ENCODE data around the gene WASF3. TPM values are rescaled to one million over a fixed set of nuclear protein-coding genes. Genes with fewer than 3 reads are reported as not detected.

The WASF3 gene
- total and polyA plus RNA-seq, 10 of the 15 experiments (the other 5 are each of a cell fraction or from before 2014, with no cell fraction given) = under 0.01 to 0.10 (median 0.01) TPM; not detected in 7

DNA sequence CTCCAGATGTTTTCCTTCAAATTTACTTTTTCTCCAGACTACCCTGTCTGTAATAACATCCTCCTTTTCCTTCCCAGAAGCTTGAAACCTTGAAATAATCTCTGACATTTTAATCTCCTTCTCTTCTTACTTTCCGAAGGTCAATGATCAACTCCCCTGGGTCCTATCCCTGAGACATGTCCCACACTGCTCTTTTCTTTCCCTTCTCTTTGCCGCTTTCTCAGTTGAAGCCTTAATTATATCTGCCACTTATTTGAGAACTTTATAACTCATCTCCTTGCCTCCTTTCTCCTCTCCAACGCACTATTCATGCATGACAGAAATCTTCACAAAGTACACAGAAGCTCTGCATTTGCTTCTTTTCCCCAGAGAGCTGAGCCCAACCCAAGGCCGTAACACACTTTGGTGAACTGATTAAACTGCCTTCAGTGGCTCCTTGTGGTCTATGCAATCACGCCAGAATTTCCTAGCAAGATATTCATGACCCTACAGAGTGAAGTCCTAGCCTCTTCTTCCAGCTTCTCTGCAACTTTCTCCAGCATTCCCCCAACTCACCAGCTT is 9.2 kb upstream of the WASF3 start:
- no peak overlapping the region for H3K4me2 ChIP-seq (ENCODE audit: control insufficient read depth, insufficient read depth)
- H3K27me3 ChIP-seq (replicated peaks in 1 of 2; ENCODE audit: control insufficient read depth in 2 of 2, insufficient read depth in 2 of 2, low read length in 1 of 2) = 0 out of 4 replicates have a peak, but pooled peaks cover 0 to 2% of the 10 kb centered on the region in 2 experiments
- ATAC-seq (no peak), DNase-seq (ENCODE audit: low read depth, low spot score) (no peak), FAIRE-seq (no peak)
- POLR2A ChIA-PET = no interaction called here
- no peaks in the 10 kb centered on the region for H3K36me3 ChIP-seq (ENCODE audit: control insufficient read depth in 2 of 2, insufficient read depth in 2 of 2, low read length in 1 of 2)
- no peaks in the 10 kb centered on the region for H3K4me1 ChIP-seq (ENCODE audit: control insufficient read depth, insufficient read depth, low read length)
- intact Hi-C loops (cut with micrococcal nuclease; ENCODE audit: unreplicated experiment) = no loop called here
- TF ChIP-seq, protein P1, sequence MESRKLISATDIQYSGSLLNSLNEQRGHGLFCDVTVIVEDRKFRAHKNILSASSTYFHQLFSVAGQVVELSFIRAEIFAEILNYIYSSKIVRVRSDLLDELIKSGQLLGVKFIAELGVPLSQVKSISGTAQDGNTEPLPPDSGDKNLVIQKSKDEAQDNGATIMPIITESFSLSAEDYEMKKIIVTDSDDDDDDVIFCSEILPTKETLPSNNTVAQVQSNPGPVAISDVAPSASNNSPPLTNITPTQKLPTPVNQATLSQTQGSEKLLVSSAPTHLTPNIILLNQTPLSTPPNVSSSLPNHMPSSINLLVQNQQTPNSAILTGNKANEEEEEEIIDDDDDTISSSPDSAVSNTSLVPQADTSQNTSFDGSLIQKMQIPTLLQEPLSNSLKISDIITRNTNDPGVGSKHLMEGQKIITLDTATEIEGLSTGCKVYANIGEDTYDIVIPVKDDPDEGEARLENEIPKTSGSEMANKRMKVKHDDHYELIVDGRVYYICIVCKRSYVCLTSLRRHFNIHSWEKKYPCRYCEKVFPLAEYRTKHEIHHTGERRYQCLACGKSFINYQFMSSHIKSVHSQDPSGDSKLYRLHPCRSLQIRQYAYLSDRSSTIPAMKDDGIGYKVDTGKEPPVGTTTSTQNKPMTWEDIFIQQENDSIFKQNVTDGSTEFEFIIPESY (IDR thresholded peaks at IDR 0.05) = no peak
- TF ChIP-seq, protein P2, sequence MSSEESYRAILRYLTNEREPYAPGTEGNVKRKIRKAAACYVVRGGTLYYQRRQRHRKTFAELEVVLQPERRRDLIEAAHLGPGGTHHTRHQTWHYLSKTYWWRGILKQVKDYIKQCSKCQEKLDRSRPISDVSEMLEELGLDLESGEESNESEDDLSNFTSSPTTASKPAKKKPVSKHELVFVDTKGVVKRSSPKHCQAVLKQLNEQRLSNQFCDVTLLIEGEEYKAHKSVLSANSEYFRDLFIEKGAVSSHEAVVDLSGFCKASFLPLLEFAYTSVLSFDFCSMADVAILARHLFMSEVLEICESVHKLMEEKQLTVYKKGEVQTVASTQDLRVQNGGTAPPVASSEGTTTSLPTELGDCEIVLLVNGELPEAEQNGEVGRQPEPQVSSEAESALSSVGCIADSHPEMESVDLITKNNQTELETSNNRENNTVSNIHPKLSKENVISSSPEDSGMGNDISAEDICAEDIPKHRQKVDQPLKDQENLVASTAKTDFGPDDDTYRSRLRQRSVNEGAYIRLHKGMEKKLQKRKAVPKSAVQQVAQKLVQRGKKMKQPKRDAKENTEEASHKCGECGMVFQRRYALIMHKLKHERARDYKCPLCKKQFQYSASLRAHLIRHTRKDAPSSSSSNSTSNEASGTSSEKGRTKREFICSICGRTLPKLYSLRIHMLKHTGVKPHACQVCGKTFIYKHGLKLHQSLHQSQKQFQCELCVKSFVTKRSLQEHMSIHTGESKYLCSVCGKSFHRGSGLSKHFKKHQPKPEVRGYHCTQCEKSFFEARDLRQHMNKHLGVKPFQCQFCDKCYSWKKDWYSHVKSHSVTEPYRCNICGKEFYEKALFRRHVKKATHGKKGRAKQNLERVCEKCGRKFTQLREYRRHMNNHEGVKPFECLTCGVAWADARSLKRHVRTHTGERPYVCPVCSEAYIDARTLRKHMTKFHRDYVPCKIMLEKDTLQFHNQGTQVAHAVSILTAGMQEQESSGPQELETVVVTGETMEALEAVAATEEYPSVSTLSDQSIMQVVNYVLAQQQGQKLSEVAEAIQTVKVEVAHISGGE (CRISPR knock-in tag; IDR thresholded peaks at IDR 0.05) = no peak
- no peak for TF ChIP-seq SMAD5 (IDR thresholded peaks at IDR 0.05; ENCODE audit: low read depth)
- H3K4me3 ChIP-seq = no peak overlapping the region
- SMC1A ChIA-PET (ENCODE audit: uncharacterized antibody, unreplicated experiment) = no interaction called here
- no peak overlapping the region for H3K27ac ChIP-seq (ENCODE audit: control insufficient read depth, insufficient read depth)
- RAD21 ChIA-PET (ENCODE audit: unreplicated experiment) = no interaction called here
- no peaks in the 10 kb centered on the region for H4K20me1 ChIP-seq (ENCODE audit: control insufficient read depth, insufficient read depth)
- H3K9me3 ChIP-seq (replicated peaks; ENCODE audit: control insufficient read depth, insufficient read depth, low read length) = no peaks in the 10 kb centered on the region
- in situ Hi-C loops (cut with MboI) = no loop called here
- no TSS peak for BruUV-seq (replicated peaks)
- CTCF ChIA-PET = no interaction called here
- no peak overlapping the region for H2AFZ ChIP-seq (ENCODE audit: control insufficient read depth, low read depth, low read length)
- no peaks in the 10 kb centered on the region for H3K79me2 ChIP-seq (ENCODE audit: control insufficient read depth, insufficient read depth, low read length)
- WGBS (ENCODE audit: insufficient coverage, insufficient replicate concordance, low lambda C conversion rate, missing lambda C conversion rate) = 17% methylated on average over 5 of the region's 5 CpGs
- no peak overlapping the region for H3K9ac ChIP-seq (ENCODE audit: control insufficient read depth, insufficient read depth, low read length)
